ENCODE measurements around the gene MAP3K7CL. TPM values are rescaled to one million over a fixed set of nuclear protein-coding genes. Genes with fewer than 3 reads are reported as not detected.
A peak's percentile ranks its signal among the peaks of the same experiment; 100 is the strongest.

MAP3K7CL gene
- total RNA-seq, 1 donor from 2014 or later = 67.3 TPM

- Mint-ChIP-seq H3K27me3 (ENCODE audit: low read depth, unreplicated experiment) (no peaks in the 10 kb centered on the region), H3K27ac (ENCODE audit: unreplicated experiment) (peak overlapping the region; percentile 37), H3K4me3 (ENCODE audit: unreplicated experiment) (no peak overlapping the region), H3K36me3 (ENCODE audit: low read depth, unreplicated experiment) (no peaks in the 10 kb centered on the region), H3K4me1 (ENCODE audit: low read depth, unreplicated experiment) (peaks cover 5% of the 10 kb centered on the region), H3K9me3 (ENCODE audit: unreplicated experiment) (peaks cover 2% of the 10 kb centered on the region)
- Histone ChIP-seq H3K36me3 (ENCODE audit: insufficient read depth, low read length) (no peaks in the 10 kb centered on the region), H3K79me2 (ENCODE audit: insufficient read depth, low read length) (no peaks in the 10 kb centered on the region), H3K9ac (ENCODE audit: low read length) (peak overlapping the region; percentile 82), H4K20me1 (ENCODE audit: insufficient read depth, low read length) (no peaks in the 10 kb centered on the region), H3K9me3 (ENCODE audit: insufficient read depth, low read depth, low read length) (no peaks in the 10 kb centered on the region), H2AFZ (ENCODE audit: low read depth, low read length) (no peak overlapping the region), H3K4me2 (ENCODE audit: low read length) (peak overlapping the region; percentile 58), H3K27ac (ENCODE audit: low read depth, low read length) (peak overlapping the region; percentile 98), H3K27me3 (ENCODE audit: insufficient read depth, low read length) (no peaks in the 10 kb centered on the region), H3K4me3 (ENCODE audit: insufficient read depth, low read depth, low read length) (no peak overlapping the region), H3K4me1 (ENCODE audit: insufficient read depth, low read length) (peaks cover 28% of the 10 kb centered on the region)
- TF ChIP-seq EZH2 (IDR thresholded peaks at IDR 0.05; ENCODE audit: insufficient read depth, low read length) (no peak), CTCF (IDR thresholded peaks at IDR 0.05; ENCODE audit: insufficient read depth, low read depth, low read length) (no peak)
- DNase-seq (ENCODE audit: low read depth) (no peak), FAIRE-seq (no peak)
Observed at GRCh38 chr21:29208044-29208681, 77.7 kb downstream of the MAP3K7CL start.

- H3K9me3 ChIP-seq (ENCODE audit: insufficient read depth, low read depth, low read length) = no peaks in the 10 kb centered on the region
- H3K27ac Mint-ChIP-seq (ENCODE audit: unreplicated experiment) = peak overlapping the region; percentile 37
- H3K4me1 Mint-ChIP-seq (ENCODE audit: low read depth, unreplicated experiment) = peaks cover 5% of the 10 kb centered on the region
- DNase-seq (ENCODE audit: low read depth) = peak; percentile 96
- no peaks in the 10 kb centered on the region for H3K27me3 ChIP-seq (ENCODE audit: insufficient read depth, low read length)
- H3K79me2 ChIP-seq (ENCODE audit: insufficient read depth, low read length) = no peaks in the 10 kb centered on the region
- H3K36me3 Mint-ChIP-seq (ENCODE audit: low read depth, unreplicated experiment) = no peaks in the 10 kb centered on the region
- H3K4me2 ChIP-seq (ENCODE audit: low read length) = peak overlapping the region; percentile 58
- H2AFZ ChIP-seq (ENCODE audit: low read depth, low read length) = no peak overlapping the region
- TF ChIP-seq EZH2 (IDR thresholded peaks at IDR 0.05; ENCODE audit: insufficient read depth, low read length) (no peak), CTCF (IDR thresholded peaks at IDR 0.05; ENCODE audit: insufficient read depth, low read depth, low read length) (no peak)
- no peaks in the 10 kb centered on the region for H3K36me3 ChIP-seq (ENCODE audit: insufficient read depth, low read length)
- H3K27ac ChIP-seq (ENCODE audit: low read depth, low read length) = peak overlapping the region; percentile 98
- H3K4me3 Mint-ChIP-seq (ENCODE audit: unreplicated experiment) = no peak overlapping the region
- no peak overlapping the region for H3K4me3 ChIP-seq (ENCODE audit: insufficient read depth, low read depth, low read length)
- peaks cover 2% of the 10 kb centered on the region for H3K9me3 Mint-ChIP-seq (ENCODE audit: unreplicated experiment)
- H3K4me1 ChIP-seq (ENCODE audit: insufficient read depth, low read length) = peaks cover 28% of the 10 kb centered on the region
- H3K27me3 Mint-ChIP-seq (ENCODE audit: low read depth, unreplicated experiment) = no peaks in the 10 kb centered on the region
- peak; percentile 84 for FAIRE-seq
- H3K9ac ChIP-seq (ENCODE audit: low read length) = peak overlapping the region; percentile 82
- H4K20me1 ChIP-seq (ENCODE audit: insufficient read depth, low read length) = no peaks in the 10 kb centered on the region
Observed at GRCh38 chr21:29208682-29209059, 78.2 kb downstream of the MAP3K7CL start.

- Histone ChIP-seq H4K20me1 (ENCODE audit: insufficient read depth, low read length) (no peaks in the 10 kb centered on the region), H3K36me3 (ENCODE audit: insufficient read depth, low read length) (no peaks in the 10 kb centered on the region), H3K9ac (ENCODE audit: low read length) (peak overlapping the region; percentile 42), H3K4me3 (ENCODE audit: insufficient read depth, low read depth, low read length) (no peak overlapping the region), H3K4me2 (ENCODE audit: low read length) (no peak overlapping the region), H3K27me3 (ENCODE audit: insufficient read depth, low read length) (no peaks in the 10 kb centered on the region), H3K9me3 (ENCODE audit: insufficient read depth, low read depth, low read length) (no peaks in the 10 kb centered on the region), H3K4me1 (ENCODE audit: insufficient read depth, low read length) (peaks cover 28% of the 10 kb centered on the region), H2AFZ (ENCODE audit: low read depth, low read length) (no peak overlapping the region), H3K27ac (ENCODE audit: low read depth, low read length) (peak overlapping the region; percentile 98), H3K79me2 (ENCODE audit: insufficient read depth, low read length) (no peaks in the 10 kb centered on the region)
- H3K27me3 Mint-ChIP-seq (ENCODE audit: low read depth, unreplicated experiment) = no peaks in the 10 kb centered on the region
- peaks cover 2% of the 10 kb centered on the region for H3K9me3 Mint-ChIP-seq (ENCODE audit: unreplicated experiment)
- no peak overlapping the region for H3K4me3 Mint-ChIP-seq (ENCODE audit: unreplicated experiment)
- TF ChIP-seq EZH2 (IDR thresholded peaks at IDR 0.05; ENCODE audit: insufficient read depth, low read length) (no peak), CTCF (IDR thresholded peaks at IDR 0.05; ENCODE audit: insufficient read depth, low read depth, low read length) (no peak)
- H3K4me1 Mint-ChIP-seq (ENCODE audit: low read depth, unreplicated experiment) = peaks cover 5% of the 10 kb centered on the region
- H3K27ac Mint-ChIP-seq (ENCODE audit: unreplicated experiment) = no peak overlapping the region
- FAIRE-seq (no peak), DNase-seq (ENCODE audit: low read depth) (peak; percentile 70)
- H3K36me3 Mint-ChIP-seq (ENCODE audit: low read depth, unreplicated experiment) = no peaks in the 10 kb centered on the region
Observed at GRCh38 chr21:29209696-29210095, 79.3 kb downstream of the MAP3K7CL start.
